Measurements from ENCODE around the gene EMC1. TPM values are rescaled to one million over a fixed set of nuclear protein-coding genes. Genes with fewer than 3 reads are reported as not detected.

EMC1 gene
- polyA plus RNA-seq, 1 experiment, result 93.8 TPM

DNA sequence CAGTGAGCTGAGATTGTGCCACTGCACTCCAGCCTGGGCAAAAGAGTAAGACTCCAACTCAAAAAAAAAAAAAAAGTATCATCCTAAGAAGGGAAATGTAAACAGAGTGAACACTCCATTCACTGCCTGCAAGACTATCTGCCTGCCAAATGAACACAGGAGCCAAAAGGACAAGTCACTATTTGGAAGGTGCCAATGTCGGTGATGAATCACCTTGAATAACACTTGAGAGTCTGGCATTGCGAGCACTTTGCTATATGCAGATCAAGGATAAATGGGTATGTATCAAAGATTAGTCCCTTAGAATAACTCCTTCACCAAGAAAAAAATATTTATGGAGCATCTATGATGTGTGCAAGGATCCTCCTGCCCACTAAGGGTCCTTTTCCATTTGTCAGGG lies 47.9 kb downstream of the EMC1 start:
- TF ChIP-seq, protein P1, sequence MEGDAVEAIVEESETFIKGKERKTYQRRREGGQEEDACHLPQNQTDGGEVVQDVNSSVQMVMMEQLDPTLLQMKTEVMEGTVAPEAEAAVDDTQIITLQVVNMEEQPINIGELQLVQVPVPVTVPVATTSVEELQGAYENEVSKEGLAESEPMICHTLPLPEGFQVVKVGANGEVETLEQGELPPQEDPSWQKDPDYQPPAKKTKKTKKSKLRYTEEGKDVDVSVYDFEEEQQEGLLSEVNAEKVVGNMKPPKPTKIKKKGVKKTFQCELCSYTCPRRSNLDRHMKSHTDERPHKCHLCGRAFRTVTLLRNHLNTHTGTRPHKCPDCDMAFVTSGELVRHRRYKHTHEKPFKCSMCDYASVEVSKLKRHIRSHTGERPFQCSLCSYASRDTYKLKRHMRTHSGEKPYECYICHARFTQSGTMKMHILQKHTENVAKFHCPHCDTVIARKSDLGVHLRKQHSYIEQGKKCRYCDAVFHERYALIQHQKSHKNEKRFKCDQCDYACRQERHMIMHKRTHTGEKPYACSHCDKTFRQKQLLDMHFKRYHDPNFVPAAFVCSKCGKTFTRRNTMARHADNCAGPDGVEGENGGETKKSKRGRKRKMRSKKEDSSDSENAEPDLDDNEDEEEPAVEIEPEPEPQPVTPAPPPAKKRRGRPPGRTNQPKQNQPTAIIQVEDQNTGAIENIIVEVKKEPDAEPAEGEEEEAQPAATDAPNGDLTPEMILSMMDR (IDR thresholded peaks at IDR 0.05; ENCODE audit: insufficient read depth, low read depth, low read length), result no peak
- DNase-seq (ENCODE audit: low read depth), result no peak
- CTCF ChIA-PET, result interaction anchor here (0.7 kb wide), 1 partner anchor 139 kb away, joined by 3 read pairs; no protein-coding TSS in a partner anchor
- Histone ChIP-seq H3K27me3 (ENCODE audit: control insufficient read depth, insufficient read depth, low read length) (no peaks in the 10 kb centered on the region), H3K4me3 (ENCODE audit: low read depth, low read length) (no peak overlapping the region), H3K36me3 (ENCODE audit: control insufficient read depth, insufficient read depth, low read length) (peaks cover 9% of the 10 kb centered on the region)
- POLR2A ChIA-PET, result no interaction called here

DNA sequence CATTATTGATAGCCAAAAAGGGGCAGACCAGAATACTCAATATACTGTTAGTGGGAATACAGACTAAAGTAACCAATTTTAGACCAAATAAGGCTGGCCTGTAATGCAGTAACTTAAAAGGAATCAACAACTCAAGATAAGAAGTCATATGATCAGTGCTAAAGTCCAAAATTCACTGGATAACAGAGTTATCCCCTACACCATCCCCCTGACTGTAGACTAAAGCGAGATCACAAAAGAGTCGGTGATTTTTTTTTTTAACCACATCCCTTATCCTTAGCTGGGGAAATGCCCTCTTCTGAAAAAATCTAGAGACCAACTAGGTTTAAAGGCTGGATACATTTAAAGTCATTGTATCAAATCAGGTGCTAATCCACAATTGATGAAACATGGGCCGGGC lies 48.9 kb downstream of the EMC1 start:
- ChIA-PET CTCF (no interaction called here), POLR2A (interaction anchor here (0.6 kb wide), 1 partner anchor 110 kb away, joined by 4 read pairs; no protein-coding TSS in a partner anchor)
- Histone ChIP-seq H3K27me3 (ENCODE audit: control insufficient read depth, insufficient read depth, low read length) (no peaks in the 10 kb centered on the region), H3K4me3 (ENCODE audit: low read depth, low read length) (no peak overlapping the region), H3K36me3 (ENCODE audit: control insufficient read depth, insufficient read depth, low read length) (peaks cover 14% of the 10 kb centered on the region)
- TF ChIP-seq, protein P1 (IDR thresholded peaks at IDR 0.05; ENCODE audit: insufficient read depth, low read depth, low read length), result no peak
- DNase-seq (ENCODE audit: low read depth), result no peak

DNA sequence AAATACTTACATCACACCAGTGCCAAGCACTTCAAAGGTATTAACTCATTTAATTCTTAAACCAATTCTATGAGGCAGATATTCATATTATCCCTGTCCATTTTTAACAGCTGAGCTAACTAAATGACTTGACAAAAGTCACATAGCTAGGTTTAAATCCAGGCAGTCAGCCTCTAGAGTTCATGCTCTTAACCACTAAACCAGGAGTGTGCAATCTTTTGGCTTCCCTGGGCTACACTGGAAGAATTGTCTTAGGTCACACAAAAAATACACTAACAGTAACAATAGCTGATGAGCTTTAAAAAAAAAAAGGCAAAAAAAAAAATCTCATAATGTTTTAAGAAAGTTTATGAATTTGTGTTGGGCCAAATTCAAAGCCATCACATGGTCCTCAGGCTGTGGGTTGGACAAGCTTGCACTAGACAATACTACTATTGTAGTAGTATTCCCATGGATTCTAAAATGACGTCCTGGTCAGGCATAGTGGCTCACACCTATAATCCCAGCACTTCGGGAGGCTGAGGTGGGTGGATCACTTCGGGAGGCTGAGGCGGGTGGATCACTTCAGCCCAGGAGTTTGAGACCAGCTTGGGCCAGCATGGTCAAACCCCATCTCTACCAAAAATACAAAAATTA lies 51.2 kb downstream of the EMC1 start:
- CTCF ChIA-PET, result interaction anchor here (0.8 to 1.4 kb wide), 2 partner anchors 10 to 22 kb away, joined by 3 to 6 read pairs; partner anchors contain the start of gene UBR4

DNA sequence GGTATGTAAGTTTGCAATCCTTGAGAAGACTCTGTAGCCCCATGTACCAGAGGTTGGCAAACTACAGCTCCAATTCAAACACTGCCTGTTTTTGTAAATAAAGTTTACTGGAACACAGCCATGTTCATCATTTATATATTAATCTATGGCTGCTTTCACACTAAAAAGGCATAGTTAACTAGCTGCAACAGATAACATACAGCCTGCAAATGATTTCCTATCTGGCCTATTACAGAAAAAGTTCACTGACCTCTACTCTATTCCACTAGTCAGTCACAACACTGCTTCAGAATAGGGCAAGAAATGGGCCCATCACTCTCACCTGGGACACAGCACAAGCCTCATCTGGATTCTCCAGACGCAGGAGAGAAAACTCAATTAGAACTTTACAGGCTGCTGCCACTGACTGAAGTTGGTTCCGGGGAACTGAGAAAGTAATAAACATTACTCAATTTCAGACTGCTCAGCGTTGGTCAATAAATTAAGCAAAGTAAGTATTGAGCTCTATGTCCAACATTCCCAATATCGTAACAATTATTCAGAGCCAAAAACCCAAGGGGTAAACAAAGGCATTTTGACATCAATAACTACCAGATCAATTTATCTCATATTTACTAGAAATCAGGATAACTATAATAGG lies 51.9 kb downstream of the EMC1 start:
- no peak for DNase-seq (ENCODE audit: low read depth)
- ChIA-PET POLR2A (no interaction called here), CTCF (interaction anchor here (0.8 to 2.4 kb wide), 2 partner anchors 11 to 37 kb away, joined by 3 to 6 read pairs; partner anchors contain the start of gene UBR4)
- Histone ChIP-seq H3K36me3 (ENCODE audit: control insufficient read depth, insufficient read depth, low read length) (peaks cover 20% of the 10 kb centered on the region), H3K27me3 (ENCODE audit: control insufficient read depth, insufficient read depth, low read length) (no peaks in the 10 kb centered on the region), H3K4me3 (ENCODE audit: low read depth, low read length) (no peak overlapping the region)
- TF ChIP-seq, protein P1 (IDR thresholded peaks at IDR 0.05; ENCODE audit: insufficient read depth, low read depth, low read length), result no peak

More for the DNA sequence above, 51.2 kb downstream of the EMC1 start:
- Histone ChIP-seq H3K4me3 (ENCODE audit: low read depth, low read length) (no peak overlapping the region), H3K36me3 (ENCODE audit: control insufficient read depth, insufficient read depth, low read length) (peaks cover 20% of the 10 kb centered on the region), H3K27me3 (ENCODE audit: control insufficient read depth, insufficient read depth, low read length) (no peaks in the 10 kb centered on the region)
- no peak for DNase-seq (ENCODE audit: low read depth)
- POLR2A ChIA-PET, result no interaction called here
- TF ChIP-seq, protein P1 (IDR thresholded peaks at IDR 0.05; ENCODE audit: insufficient read depth, low read depth, low read length), result no peak

DNA sequence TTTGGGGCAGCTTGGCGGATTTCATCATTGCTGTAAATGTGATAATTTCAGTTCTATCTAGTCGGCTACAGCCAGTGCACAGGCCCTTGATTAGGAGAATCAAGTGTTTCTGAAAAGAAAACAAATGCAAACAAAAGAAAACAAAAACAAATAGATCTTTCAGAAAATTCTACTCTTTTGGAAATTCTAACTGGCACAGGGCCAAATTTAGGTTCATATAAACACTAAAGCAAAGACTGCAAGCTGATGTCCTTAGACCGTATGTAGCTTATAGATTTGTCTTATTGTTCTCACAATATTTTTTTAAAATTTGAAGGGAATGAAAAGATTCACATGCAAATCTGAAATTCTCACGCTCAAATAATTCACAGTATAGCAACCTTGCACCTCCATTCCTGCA lies 52.5 kb downstream of the EMC1 start:
- POLR2A ChIA-PET, result no interaction called here

More for the DNA sequence above, 52.5 kb downstream of the EMC1 start:
- Histone ChIP-seq H3K36me3 (ENCODE audit: control insufficient read depth, insufficient read depth, low read length) (peaks cover 20% of the 10 kb centered on the region), H3K4me3 (ENCODE audit: low read depth, low read length) (no peak overlapping the region), H3K27me3 (ENCODE audit: control insufficient read depth, insufficient read depth, low read length) (no peaks in the 10 kb centered on the region)
- TF ChIP-seq, protein P1 (IDR thresholded peaks at IDR 0.05; ENCODE audit: insufficient read depth, low read depth, low read length), result no peak
- CTCF ChIA-PET, result interaction anchor here (2.4 kb wide), 1 partner anchor 37 kb away, joined by 6 read pairs; no protein-coding TSS in a partner anchor
- no peak for DNase-seq (ENCODE audit: low read depth)

All from BJ (cell line).